ENCODE results near the gene PDE11A.

DNA sequence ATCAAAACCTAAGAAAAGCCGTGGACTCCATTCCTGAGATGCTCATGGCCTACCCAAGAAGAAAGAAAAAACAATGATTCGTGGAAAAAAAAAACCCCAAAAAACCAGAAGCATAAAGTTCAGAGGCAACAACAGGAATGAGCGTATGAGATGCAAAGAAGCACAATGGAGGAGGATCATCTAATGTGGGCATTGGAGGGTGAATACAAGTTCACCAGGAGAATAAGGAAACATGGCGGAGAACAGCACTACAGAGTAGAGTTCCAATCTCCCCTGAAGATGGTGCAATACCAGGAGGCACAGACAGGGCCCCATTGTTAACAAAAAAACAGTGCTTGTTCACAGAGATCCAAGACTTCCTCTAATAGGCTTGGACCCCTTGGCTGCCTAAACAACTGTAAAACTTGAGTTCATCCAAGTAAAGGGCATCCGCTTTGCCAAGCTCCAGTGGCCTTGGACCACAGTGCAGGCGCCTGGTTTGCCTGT is 337.2 kb downstream of the PDE11A start:
- TF ChIP-seq CTCF (conservative IDR thresholded peaks at IDR 0.05; ENCODE audit: low read depth in 2 of 2): 0 out of 4 replicates have a peak, but pooled peaks of 1 of the 2 experiments have one; percentile 14
- no peak for TF ChIP-seq ZNF331 (CRISPR knock-in tag; IDR thresholded peaks at IDR 0.05; ENCODE audit: low read depth)
- no peak for TF ChIP-seq POLR2AphosphoS5 (IDR thresholded peaks at IDR 0.05; ENCODE audit: low read depth)
- TF ChIP-seq EZH2 (IDR thresholded peaks at IDR 0.05; ENCODE audit: low read depth, unreplicated experiment): no peak
- no peak for TF ChIP-seq JUNB (IDR thresholded peaks at IDR 0.05; ENCODE audit: unreplicated experiment)
- TF ChIP-seq REST (IDR thresholded peaks at IDR 0.05; ENCODE audit: unreplicated experiment): no peak
- no peak for TF ChIP-seq NANOG (IDR thresholded peaks at IDR 0.05; ENCODE audit: borderline replicate concordance)
- no peak for TF ChIP-seq CREB1 (CRISPR knock-in tag; IDR thresholded peaks at IDR 0.05; ENCODE audit: low read depth)
- no peak for TF ChIP-seq EZH2phosphoT487 (IDR thresholded peaks at IDR 0.05; ENCODE audit: unreplicated experiment)
- no peak for TF ChIP-seq ZNF462 (CRISPR knock-in tag; IDR thresholded peaks at IDR 0.05)
- TF ChIP-seq, protein P1, sequence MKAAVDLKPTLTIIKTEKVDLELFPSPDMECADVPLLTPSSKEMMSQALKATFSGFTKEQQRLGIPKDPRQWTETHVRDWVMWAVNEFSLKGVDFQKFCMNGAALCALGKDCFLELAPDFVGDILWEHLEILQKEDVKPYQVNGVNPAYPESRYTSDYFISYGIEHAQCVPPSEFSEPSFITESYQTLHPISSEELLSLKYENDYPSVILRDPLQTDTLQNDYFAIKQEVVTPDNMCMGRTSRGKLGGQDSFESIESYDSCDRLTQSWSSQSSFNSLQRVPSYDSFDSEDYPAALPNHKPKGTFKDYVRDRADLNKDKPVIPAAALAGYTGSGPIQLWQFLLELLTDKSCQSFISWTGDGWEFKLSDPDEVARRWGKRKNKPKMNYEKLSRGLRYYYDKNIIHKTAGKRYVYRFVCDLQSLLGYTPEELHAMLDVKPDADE (IDR thresholded peaks at IDR 0.05): no peak
